Cardiac fibroblast (primary cell): Measurements from ENCODE around the gene FAM3C.

Experiments used
- DNase-seq, 2 donors: peaks; one replicate each; pipeline versions ENCODE4 v3.0.0 to v3.0.0-alpha.2; 2010; ENCODE audit warnings: low read depth in 2 of 2
- H3K4me3 ChIP-seq, 2 donors: replicated peaks in 1 of 2; 1 replicate in 1 of 2; 2 replicates in 1 of 2; pipeline ENCODE4 v1.5.1; 2011; ENCODE audit warnings: low read depth in 2 of 2, low read length in 2 of 2, mild to moderate bottlenecking in 2 of 2, moderate library complexity in 1 of 2
- CTCF ChIP-seq: IDR thresholded peaks from one replicate; pipeline ENCODE4 v1.5.1; 2011; ENCODE audit warnings: low read depth, mild to moderate bottlenecking, low read length, inconsistent platforms

Gene FAM3C

GRCh38 chr7:121382473-121382872, 13.6 kb downstream of the FAM3C start:
- no peak for TF ChIP-seq CTCF
- no peak overlapping the region for H3K4me3 ChIP-seq
- no peak for DNase-seq

- no peak overlapping the region for H3K4me3 ChIP-seq
- TF ChIP-seq CTCF, result no peak
- no peak for DNase-seq
Observed at GRCh38 chr7:121379930-121380329, 16.2 kb downstream of the FAM3C start.

GRCh38 chr7:121376979-121377378, 19.1 kb downstream of the FAM3C start:
- H3K4me3 ChIP-seq, result no peak overlapping the region
- no peak for DNase-seq
- no peak for TF ChIP-seq CTCF

GRCh38 chr7:121373177-121373576, 22.9 kb downstream of the FAM3C start:
- no peak for DNase-seq
- TF ChIP-seq CTCF, result no peak
- no peak overlapping the region for H3K4me3 ChIP-seq

- peak in 1 of 2 donors; percentile 48 for DNase-seq
- no peak overlapping the region for H3K4me3 ChIP-seq
- TF ChIP-seq CTCF, result no peak
Observed at GRCh38 chr7:121372376-121373010, 23.6 kb downstream of the FAM3C start.

GRCh38 chr7:121371883-121372282, 24.2 kb downstream of the FAM3C start:
- H3K4me3 ChIP-seq, result no peak overlapping the region
- DNase-seq, result no peak
- TF ChIP-seq CTCF, result no peak

GRCh38 chr7:121371367-121371766, 24.7 kb downstream of the FAM3C start:
- H3K4me3 ChIP-seq, result no peak overlapping the region
- DNase-seq, result no peak
- TF ChIP-seq CTCF, result no peak
